Activated naive CD8-positive, alpha-beta T cell treated with anti-CD3 and anti-CD28 coated beads, Interleukin-2, amount 50 U/mL, for 24 hours (primary cell): ENCODE measurements around the gene ARHGAP23.
"Not testable (repeated sequence)": the region's sequence is repeated elsewhere in the genome, so short reads cannot be mapped to it uniquely, and the experiment has no call there.

Source experiments
- ATAC-seq: fragments of 150-1000 bp; cut with Tn5 transposase; one replicate; pipeline ENCODE4 v1.10.0; 2021
- DNase-seq: peaks from one replicate; pipeline ENCODE4 v3.0.0; 2021
- H3K27ac Mint-ChIP-seq: one replicate; pipeline ENCODE4 v1.8.0; 2021; ENCODE audit warnings: mild to moderate bottlenecking, mixed read lengths
- H3K27me3 Mint-ChIP-seq: one replicate; pipeline ENCODE4 v1.8.0; 2021; ENCODE audit warnings: mixed read lengths
- H3K36me3 Mint-ChIP-seq: one replicate; pipeline ENCODE4 v1.8.0; 2021; ENCODE audit warnings: low read depth, mixed read lengths
- H3K4me1 Mint-ChIP-seq: one replicate; pipeline ENCODE4 v1.8.0; 2021; ENCODE audit warnings: mixed read lengths
- H3K4me3 Mint-ChIP-seq: one replicate; pipeline ENCODE4 v1.8.0; 2021; ENCODE audit warnings: mild to moderate bottlenecking, moderate library complexity, mixed read lengths
- H3K9me3 Mint-ChIP-seq: one replicate; pipeline ENCODE4 v1.8.0; 2021; ENCODE audit warnings: mixed read lengths

Gene ARHGAP23

GRCh38 chr17:38526526-38526925, 98.3 kb downstream of the ARHGAP23 start:
- not testable (repeated sequence) for H3K36me3 Mint-ChIP-seq, H3K4me3 Mint-ChIP-seq, H3K9me3 Mint-ChIP-seq, DNase-seq, ATAC-seq, H3K27ac Mint-ChIP-seq
- Mint-ChIP-seq H3K4me1 (peaks cover 13% of the 10 kb centered on the region), H3K27me3 (peaks cover 29% of the 10 kb centered on the region)

- not testable (repeated sequence) for ATAC-seq, H3K36me3 Mint-ChIP-seq, H3K27ac Mint-ChIP-seq, H3K4me3 Mint-ChIP-seq, H3K9me3 Mint-ChIP-seq, DNase-seq
- peaks cover 13% of the 10 kb centered on the region for H3K4me1 Mint-ChIP-seq
- H3K27me3 Mint-ChIP-seq = peaks cover 29% of the 10 kb centered on the region
Measured at GRCh38 chr17:38528141-38528540, 99.9 kb downstream of the ARHGAP23 start.

- not testable (repeated sequence) for H3K9me3 Mint-ChIP-seq, ATAC-seq, DNase-seq, H3K4me3 Mint-ChIP-seq, H3K27ac Mint-ChIP-seq, H3K36me3 Mint-ChIP-seq
- Mint-ChIP-seq H3K4me1 (peaks cover 12% of the 10 kb centered on the region), H3K27me3 (peaks cover 28% of the 10 kb centered on the region)
Measured at GRCh38 chr17:38530856-38531255, 102.6 kb downstream of the ARHGAP23 start.

- not testable (repeated sequence) for H3K36me3 Mint-ChIP-seq, H3K9me3 Mint-ChIP-seq, ATAC-seq, H3K4me3 Mint-ChIP-seq, H3K27ac Mint-ChIP-seq, DNase-seq
- peaks cover 12% of the 10 kb centered on the region for H3K4me1 Mint-ChIP-seq
- peaks cover 30% of the 10 kb centered on the region for H3K27me3 Mint-ChIP-seq
Measured at GRCh38 chr17:38531761-38532160, 103.5 kb downstream of the ARHGAP23 start.

- Mint-ChIP-seq H3K36me3 (no peaks in the 10 kb centered on the region), H3K4me3 (no peak overlapping the region), H3K4me1 (peaks cover 12% of the 10 kb centered on the region), H3K27ac (peak overlapping the region; percentile 21), H3K9me3 (no peaks in the 10 kb centered on the region), H3K27me3 (peaks cover 30% of the 10 kb centered on the region)
- DNase-seq (no peak), ATAC-seq (no peak)
Measured at GRCh38 chr17:38532451-38532850, 104.2 kb downstream of the ARHGAP23 start.

- peaks cover 25% of the 10 kb centered on the region for H3K27me3 Mint-ChIP-seq
- ATAC-seq (no peak), DNase-seq (no peak)
- H3K4me3 Mint-ChIP-seq = no peak overlapping the region
- no peak overlapping the region for H3K27ac Mint-ChIP-seq
- peaks cover 5% of the 10 kb centered on the region for H3K4me1 Mint-ChIP-seq
- no peaks in the 10 kb centered on the region for H3K9me3 Mint-ChIP-seq
- H3K36me3 Mint-ChIP-seq = no peaks in the 10 kb centered on the region
Measured at GRCh38 chr17:38533241-38533640, 105.0 kb downstream of the ARHGAP23 start.

- Mint-ChIP-seq H3K4me1 (no peaks in the 10 kb centered on the region), H3K4me3 (no peak overlapping the region), H3K27me3 (peaks cover 22% of the 10 kb centered on the region), H3K36me3 (no peaks in the 10 kb centered on the region), H3K9me3 (no peaks in the 10 kb centered on the region), H3K27ac (no peak overlapping the region)
- ATAC-seq (no peak), DNase-seq (no peak)
Measured at GRCh38 chr17:38533866-38534497, 105.7 kb downstream of the ARHGAP23 start.

GRCh38 chr17:38534498-38534885, 106.2 kb downstream of the ARHGAP23 start:
- Mint-ChIP-seq H3K4me1 (no peaks in the 10 kb centered on the region), H3K9me3 (no peaks in the 10 kb centered on the region), H3K36me3 (no peaks in the 10 kb centered on the region), H3K27me3 (peaks cover 22% of the 10 kb centered on the region), H3K27ac (no peak overlapping the region), H3K4me3 (no peak overlapping the region)
- ATAC-seq (no peak), DNase-seq (no peak)

GRCh38 chr17:38535886-38536285, 107.6 kb downstream of the ARHGAP23 start:
- Mint-ChIP-seq H3K4me3 (no peak overlapping the region), H3K36me3 (no peaks in the 10 kb centered on the region), H3K27ac (no peak overlapping the region), H3K27me3 (peaks cover 13% of the 10 kb centered on the region), H3K9me3 (no peaks in the 10 kb centered on the region), H3K4me1 (no peaks in the 10 kb centered on the region)
- no peak for ATAC-seq
- DNase-seq = no peak

- ATAC-seq (no peak), DNase-seq (no peak)
- peaks cover 15% of the 10 kb centered on the region for H3K27me3 Mint-ChIP-seq
- no peak overlapping the region for H3K27ac Mint-ChIP-seq
- H3K36me3 Mint-ChIP-seq = no peaks in the 10 kb centered on the region
- H3K9me3 Mint-ChIP-seq = no peaks in the 10 kb centered on the region
- no peak overlapping the region for H3K4me3 Mint-ChIP-seq
- no peaks in the 10 kb centered on the region for H3K4me1 Mint-ChIP-seq
Measured at GRCh38 chr17:38536661-38537060, 108.4 kb downstream of the ARHGAP23 start.

- Mint-ChIP-seq H3K36me3 (no peaks in the 10 kb centered on the region), H3K4me1 (no peaks in the 10 kb centered on the region), H3K27ac (no peak overlapping the region), H3K27me3 (peaks cover 14% of the 10 kb centered on the region), H3K4me3 (no peak overlapping the region), H3K9me3 (no peaks in the 10 kb centered on the region)
- DNase-seq (no peak), ATAC-seq (no peak)
Measured at GRCh38 chr17:38538906-38539305, 110.6 kb downstream of the ARHGAP23 start.

- Mint-ChIP-seq H3K36me3 (no peaks in the 10 kb centered on the region), H3K4me3 (no peak overlapping the region), H3K27me3 (peaks cover 14% of the 10 kb centered on the region)
Measured at GRCh38 chr17:38539386-38539785, 111.1 kb downstream of the ARHGAP23 start.

GRCh38 chr17:38540514-38541045, 112.3 kb downstream of the ARHGAP23 start:
- Mint-ChIP-seq H3K36me3 (no peaks in the 10 kb centered on the region), H3K27me3 (peaks cover 11% of the 10 kb centered on the region), H3K27ac (no peak overlapping the region), H3K4me1 (no peaks in the 10 kb centered on the region), H3K4me3 (no peak overlapping the region), H3K9me3 (no peaks in the 10 kb centered on the region)
- no peak for ATAC-seq
- DNase-seq = no peak

More at GRCh38 chr17:38539386-38539785, 111.1 kb downstream of the ARHGAP23 start:
- DNase-seq = no peak
- no peak for ATAC-seq
- Mint-ChIP-seq H3K4me1 (no peaks in the 10 kb centered on the region), H3K27ac (no peak overlapping the region), H3K9me3 (no peaks in the 10 kb centered on the region)

GRCh38 chr17:38541281-38541680, 113.0 kb downstream of the ARHGAP23 start:
- ATAC-seq (no peak), DNase-seq (no peak)
- Mint-ChIP-seq H3K4me3 (no peak overlapping the region), H3K4me1 (no peaks in the 10 kb centered on the region), H3K9me3 (no peaks in the 10 kb centered on the region), H3K36me3 (no peaks in the 10 kb centered on the region), H3K27ac (no peak overlapping the region), H3K27me3 (peaks cover 7% of the 10 kb centered on the region)

- Mint-ChIP-seq H3K27me3 (peaks cover 11% of the 10 kb centered on the region), H3K4me3 (no peak overlapping the region), H3K4me1 (no peaks in the 10 kb centered on the region), H3K36me3 (no peaks in the 10 kb centered on the region), H3K9me3 (no peaks in the 10 kb centered on the region), H3K27ac (no peak overlapping the region)
- DNase-seq = no peak
- ATAC-seq = no peak
Measured at GRCh38 chr17:38542286-38542685, 114.0 kb downstream of the ARHGAP23 start.
